Astrocyte (in vitro differentiated cells and primary cell): ENCODE data around the gene SBNO2. TPM values are rescaled to one million over a fixed set of nuclear protein-coding genes. Genes with fewer than 3 reads are reported as not detected.

Experiments
- DNase-seq: peaks from one replicate; pipeline ENCODE4 v3.0.0-alpha.2; 2010; ENCODE audit warnings: low read depth
- FAIRE-seq: peaks from 2 replicates; lab custom pipeline; 2011; peaks lifted over from hg19 to GRCh38; lab: Jason Lieb, UNC
- H2AFZ ChIP-seq: 2 replicates; pipeline ENCODE4 v1.6.0; 2012; ENCODE audit warnings: low read depth, low read length, inconsistent platforms
- H3K27ac ChIP-seq: 2 replicates; pipeline ENCODE4 v1.5.1; 2011; ENCODE audit warnings: low read depth, low read length, inconsistent platforms
- H3K27me3 ChIP-seq: 2 replicates; pipeline ENCODE4 v1.6.0; 2011; ENCODE audit warnings: low read length, inconsistent platforms; ENCODE audit not compliant: insufficient read depth
- H3K36me3 ChIP-seq: 2 replicates; pipeline ENCODE4 v1.5.1; 2011; ENCODE audit warnings: low read length, inconsistent platforms; ENCODE audit not compliant: insufficient read depth
- H3K4me1 ChIP-seq: 2 replicates; pipeline ENCODE4 v1.5.1; 2011; ENCODE audit warnings: low read length, inconsistent platforms; ENCODE audit not compliant: insufficient read depth
- H3K4me2 ChIP-seq: 2 replicates; pipeline ENCODE4 v1.6.0; 2012; ENCODE audit warnings: low read length, inconsistent platforms
- H3K4me3 ChIP-seq: 2 replicates; pipeline ENCODE4 v1.5.1; 2011; ENCODE audit warnings: low read depth, mild to moderate bottlenecking, low read length, inconsistent platforms; ENCODE audit not compliant: insufficient read depth
- H3K79me2 ChIP-seq: 2 replicates; pipeline ENCODE4 v1.6.0; 2012; ENCODE audit warnings: mild to moderate bottlenecking, low read length, inconsistent platforms; ENCODE audit not compliant: insufficient read depth
- H3K9ac ChIP-seq: 2 replicates; pipeline ENCODE4 v1.6.0; 2012; ENCODE audit warnings: mild to moderate bottlenecking, low read length, inconsistent platforms
- H3K9me3 ChIP-seq: 2 replicates; pipeline ENCODE4 v1.5.1; 2012; ENCODE audit warnings: low read depth, mild to moderate bottlenecking, low read length, inconsistent platforms; ENCODE audit not compliant: insufficient read depth
- H4K20me1 ChIP-seq: 2 replicates; pipeline ENCODE4 v1.6.0; 2012; ENCODE audit warnings: low read length, inconsistent platforms; ENCODE audit not compliant: insufficient read depth
- H3K27ac Mint-ChIP-seq: one replicate; pipeline ENCODE4 v1.8.0; 2021; ENCODE audit warnings: mild to moderate bottlenecking, mixed read lengths; ENCODE audit not compliant: unreplicated experiment
- H3K27me3 Mint-ChIP-seq: one replicate; pipeline ENCODE4 v1.8.0; 2021; ENCODE audit warnings: low read depth, mixed read lengths; ENCODE audit not compliant: unreplicated experiment
- H3K36me3 Mint-ChIP-seq: one replicate; pipeline ENCODE4 v1.8.0; 2021; ENCODE audit warnings: low read depth, mixed read lengths; ENCODE audit not compliant: unreplicated experiment
- H3K4me1 Mint-ChIP-seq: one replicate; pipeline ENCODE4 v1.8.0; 2021; ENCODE audit warnings: low read depth, mixed read lengths; ENCODE audit not compliant: unreplicated experiment
- H3K4me3 Mint-ChIP-seq: one replicate; pipeline ENCODE4 v1.8.0; 2021; ENCODE audit warnings: mild to moderate bottlenecking, moderate library complexity, mixed read lengths; ENCODE audit not compliant: unreplicated experiment
- H3K9me3 Mint-ChIP-seq: one replicate; pipeline ENCODE4 v1.8.0; 2021; ENCODE audit warnings: mild to moderate bottlenecking, mixed read lengths; ENCODE audit not compliant: unreplicated experiment
- EZH2 ChIP-seq: IDR thresholded peaks from 2 replicates; pipeline ENCODE4 v1.6.1; 2012; ENCODE audit warnings: mild to moderate bottlenecking, low read length, inconsistent platforms; ENCODE audit not compliant: insufficient read depth
- total RNA-seq: library from RNA; stranded (reverse); gene quantifications from 2 replicates; pipeline ENCODE4 v1.2.1, GENCODE V29; 2021
- TF ChIP-seq, protein P1 (sequence below): IDR thresholded peaks from 2 replicates; pipeline ENCODE4 v1.5.1; 2011; ENCODE audit warnings: low read depth, mild to moderate bottlenecking, inconsistent platforms, low read length, moderate library complexity; ENCODE audit not compliant: insufficient read depth

Gene SBNO2
- total RNA-seq, 1 donor from 2014 or later = 39.3 TPM

DNA sequence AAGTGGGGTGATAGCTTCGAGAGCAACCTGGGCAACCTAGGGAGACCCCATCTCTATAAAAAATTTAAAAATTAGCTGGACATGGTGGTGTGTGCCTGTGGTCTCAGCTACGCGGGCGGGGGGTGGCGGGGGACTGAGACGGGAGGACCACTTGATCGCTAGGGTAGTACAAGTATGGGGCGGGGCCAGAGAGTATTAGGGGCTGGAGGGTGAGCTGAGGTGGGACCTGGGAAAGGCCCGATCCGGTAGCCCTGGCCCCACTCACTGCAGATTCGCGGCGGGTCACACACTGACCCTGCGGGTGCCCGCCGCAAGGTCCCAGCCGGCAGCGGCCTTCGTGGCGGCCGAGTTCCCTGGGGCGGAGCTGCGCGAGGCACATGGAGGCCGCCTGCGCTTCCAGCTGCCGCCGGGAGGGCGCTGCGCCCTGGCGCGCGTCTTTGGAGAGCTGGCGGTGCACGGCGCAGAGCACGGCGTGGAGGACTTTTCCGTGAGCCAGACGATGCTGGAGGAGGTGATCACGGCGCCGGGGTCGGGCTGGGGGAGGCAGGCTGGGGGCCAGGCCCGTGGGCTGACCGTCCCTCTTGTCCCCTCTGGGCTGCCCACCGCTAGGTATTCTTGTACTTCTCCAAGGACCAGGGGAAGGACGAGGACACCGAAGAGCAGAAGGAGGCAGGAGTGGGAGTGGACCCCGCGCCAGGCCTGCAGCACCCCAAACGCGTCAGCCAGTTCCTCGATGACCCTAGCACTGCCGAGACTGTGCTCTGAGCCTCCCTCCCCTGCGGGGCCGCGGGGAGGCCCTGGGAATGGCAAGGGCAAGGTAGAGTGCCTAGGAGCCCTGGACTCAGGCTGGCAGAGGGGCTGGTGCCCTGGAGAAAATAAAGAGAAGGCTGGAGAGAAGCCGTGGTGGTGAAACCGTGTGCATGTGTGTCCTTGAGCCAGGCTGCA lies 109.1 kb downstream of the SBNO2 start:
- H3K36me3 Mint-ChIP-seq = no peaks in the 10 kb centered on the region
- Histone ChIP-seq H3K36me3 (no peaks in the 10 kb centered on the region), H3K9me3 (no peaks in the 10 kb centered on the region), H4K20me1 (peaks cover 9% of the 10 kb centered on the region), H3K79me2 (no peaks in the 10 kb centered on the region), H3K9ac (no peak overlapping the region), H3K4me2 (peak overlapping the region; percentile 22), H3K27me3 (peaks cover 16% of the 10 kb centered on the region), H3K27ac (no peak overlapping the region), H3K4me3 (no peak overlapping the region), H2AFZ (no peak overlapping the region), H3K4me1 (peaks cover 3% of the 10 kb centered on the region)
- H3K27me3 Mint-ChIP-seq = peaks cover 18% of the 10 kb centered on the region
- H3K9me3 Mint-ChIP-seq = no peaks in the 10 kb centered on the region
- no peak for TF ChIP-seq EZH2
- TF ChIP-seq, protein P1, sequence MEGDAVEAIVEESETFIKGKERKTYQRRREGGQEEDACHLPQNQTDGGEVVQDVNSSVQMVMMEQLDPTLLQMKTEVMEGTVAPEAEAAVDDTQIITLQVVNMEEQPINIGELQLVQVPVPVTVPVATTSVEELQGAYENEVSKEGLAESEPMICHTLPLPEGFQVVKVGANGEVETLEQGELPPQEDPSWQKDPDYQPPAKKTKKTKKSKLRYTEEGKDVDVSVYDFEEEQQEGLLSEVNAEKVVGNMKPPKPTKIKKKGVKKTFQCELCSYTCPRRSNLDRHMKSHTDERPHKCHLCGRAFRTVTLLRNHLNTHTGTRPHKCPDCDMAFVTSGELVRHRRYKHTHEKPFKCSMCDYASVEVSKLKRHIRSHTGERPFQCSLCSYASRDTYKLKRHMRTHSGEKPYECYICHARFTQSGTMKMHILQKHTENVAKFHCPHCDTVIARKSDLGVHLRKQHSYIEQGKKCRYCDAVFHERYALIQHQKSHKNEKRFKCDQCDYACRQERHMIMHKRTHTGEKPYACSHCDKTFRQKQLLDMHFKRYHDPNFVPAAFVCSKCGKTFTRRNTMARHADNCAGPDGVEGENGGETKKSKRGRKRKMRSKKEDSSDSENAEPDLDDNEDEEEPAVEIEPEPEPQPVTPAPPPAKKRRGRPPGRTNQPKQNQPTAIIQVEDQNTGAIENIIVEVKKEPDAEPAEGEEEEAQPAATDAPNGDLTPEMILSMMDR = no peak
- no peak overlapping the region for H3K27ac Mint-ChIP-seq
- H3K4me1 Mint-ChIP-seq = peaks cover 3% of the 10 kb centered on the region
- DNase-seq (peak; percentile 51), FAIRE-seq (no peak)
- H3K4me3 Mint-ChIP-seq = peak overlapping the region; percentile 20

DNA sequence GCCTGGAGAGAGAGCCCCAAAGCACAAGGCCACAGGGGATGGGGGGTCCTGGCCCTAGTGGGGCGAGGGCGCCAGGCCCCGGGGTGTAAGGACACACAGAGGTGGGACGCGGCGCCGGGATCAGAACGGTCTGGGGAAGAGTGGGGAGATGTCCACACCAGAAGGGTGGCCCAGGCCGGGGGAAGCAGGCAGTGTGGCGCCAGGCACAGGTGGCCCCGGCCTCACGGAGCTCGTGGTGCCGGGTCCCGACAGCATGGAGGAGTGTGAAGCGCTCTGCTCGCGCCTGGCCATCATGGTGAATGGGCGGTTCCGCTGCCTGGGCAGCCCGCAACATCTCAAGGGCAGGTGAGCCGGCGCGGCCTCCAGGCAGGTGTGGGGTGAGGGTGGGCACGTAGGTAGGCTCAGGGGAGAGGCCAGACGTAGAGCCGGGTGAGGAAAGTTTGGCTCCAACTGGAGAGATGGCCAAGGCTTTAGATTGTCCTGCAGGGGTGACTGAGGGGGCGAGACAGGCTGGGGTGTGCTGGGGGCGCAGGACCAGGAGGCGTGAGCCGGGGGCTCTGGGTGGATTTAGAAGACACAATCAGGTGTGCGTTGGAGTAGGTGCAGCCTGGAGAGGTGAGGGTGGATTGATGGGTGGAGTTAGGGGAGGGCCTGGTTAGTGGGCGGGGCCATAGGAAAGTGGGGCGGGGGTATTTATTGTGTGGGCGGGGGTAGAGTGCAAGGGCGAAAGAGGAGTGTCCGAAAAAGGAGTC lies 110.0 kb downstream of the SBNO2 start:
- Histone ChIP-seq H3K27me3 (peaks cover 10% of the 10 kb centered on the region), H3K27ac (no peak overlapping the region), H3K4me3 (no peak overlapping the region), H3K36me3 (no peaks in the 10 kb centered on the region), H3K4me2 (no peak overlapping the region), H3K9me3 (no peaks in the 10 kb centered on the region), H3K4me1 (peaks cover 3% of the 10 kb centered on the region), H3K9ac (no peak overlapping the region), H3K79me2 (no peaks in the 10 kb centered on the region), H2AFZ (no peak overlapping the region), H4K20me1 (peaks cover 9% of the 10 kb centered on the region)
- DNase-seq (no peak), FAIRE-seq (no peak)
- H3K27me3 Mint-ChIP-seq = peaks cover 12% of the 10 kb centered on the region
- H3K4me1 Mint-ChIP-seq = peaks cover 3% of the 10 kb centered on the region
- no peaks in the 10 kb centered on the region for H3K36me3 Mint-ChIP-seq
- no peak overlapping the region for H3K4me3 Mint-ChIP-seq
- H3K9me3 Mint-ChIP-seq = no peaks in the 10 kb centered on the region
- no peak overlapping the region for H3K27ac Mint-ChIP-seq
- no peak for TF ChIP-seq EZH2
- TF ChIP-seq, protein P1 = no peak
